ENCODE results near the gene SLCO3A1. TPM values are rescaled to one million over a fixed set of nuclear protein-coding genes. Genes with fewer than 3 reads are reported as not detected.

The SLCO3A1 gene
- total and polyA plus RNA-seq, 10 donors: 7.5 to 79.5 (median 40.7) TPM

DNA sequence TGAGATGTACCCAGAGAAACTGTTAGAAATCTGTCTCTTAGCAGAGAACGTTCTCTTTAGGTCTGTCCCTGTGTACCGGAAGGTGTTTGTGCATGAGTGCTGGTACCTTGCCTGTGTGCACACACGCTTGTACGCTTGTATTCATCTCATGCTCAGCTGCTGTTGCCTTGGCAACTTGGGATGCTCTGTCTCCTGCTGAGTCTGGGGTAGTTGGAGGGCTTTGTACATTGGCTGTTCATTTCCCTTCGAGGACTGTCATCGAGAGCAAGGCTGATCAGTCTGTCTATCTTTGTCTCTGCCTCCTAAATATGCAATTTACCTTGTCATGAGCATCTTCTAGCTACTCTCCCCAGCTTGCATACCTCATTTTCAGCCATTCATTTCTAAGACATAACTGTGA, 147.2 kb downstream of the SLCO3A1 start:
- Histone ChIP-seq H3K27me3 (replicated peaks in 1 of 7) (no peaks in the 10 kb centered on the region), H3K4me1 (peaks cover 0 to under 1% (median 0%) of the 10 kb centered on the region in 6 donors), H3K36me3 (no peaks in the 10 kb centered on the region), H3K27ac (no peak overlapping the region), H3K9me3 (no peaks in the 10 kb centered on the region), H3K4me3 (no peak overlapping the region)
- TF ChIP-seq, protein P1, sequence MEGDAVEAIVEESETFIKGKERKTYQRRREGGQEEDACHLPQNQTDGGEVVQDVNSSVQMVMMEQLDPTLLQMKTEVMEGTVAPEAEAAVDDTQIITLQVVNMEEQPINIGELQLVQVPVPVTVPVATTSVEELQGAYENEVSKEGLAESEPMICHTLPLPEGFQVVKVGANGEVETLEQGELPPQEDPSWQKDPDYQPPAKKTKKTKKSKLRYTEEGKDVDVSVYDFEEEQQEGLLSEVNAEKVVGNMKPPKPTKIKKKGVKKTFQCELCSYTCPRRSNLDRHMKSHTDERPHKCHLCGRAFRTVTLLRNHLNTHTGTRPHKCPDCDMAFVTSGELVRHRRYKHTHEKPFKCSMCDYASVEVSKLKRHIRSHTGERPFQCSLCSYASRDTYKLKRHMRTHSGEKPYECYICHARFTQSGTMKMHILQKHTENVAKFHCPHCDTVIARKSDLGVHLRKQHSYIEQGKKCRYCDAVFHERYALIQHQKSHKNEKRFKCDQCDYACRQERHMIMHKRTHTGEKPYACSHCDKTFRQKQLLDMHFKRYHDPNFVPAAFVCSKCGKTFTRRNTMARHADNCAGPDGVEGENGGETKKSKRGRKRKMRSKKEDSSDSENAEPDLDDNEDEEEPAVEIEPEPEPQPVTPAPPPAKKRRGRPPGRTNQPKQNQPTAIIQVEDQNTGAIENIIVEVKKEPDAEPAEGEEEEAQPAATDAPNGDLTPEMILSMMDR (IDR thresholded peaks at IDR 0.05 in 8 of 11, conservative IDR thresholded peaks at IDR 0.05 in 3 of 11): no peak
- TF ChIP-seq POLR2A (IDR thresholded peaks at IDR 0.05) (no peak), POLR2AphosphoS5 (IDR thresholded peaks at IDR 0.05) (no peak)
- 71 to 92% (median 75%) methylated on average over 6 of the region's 6 CpGs for WGBS, 5 donors
- intact Hi-C loops (cut with DNase I; ENCODE audit: low total_unique reads): no loop called here
- no peak for DNase-seq

DNA sequence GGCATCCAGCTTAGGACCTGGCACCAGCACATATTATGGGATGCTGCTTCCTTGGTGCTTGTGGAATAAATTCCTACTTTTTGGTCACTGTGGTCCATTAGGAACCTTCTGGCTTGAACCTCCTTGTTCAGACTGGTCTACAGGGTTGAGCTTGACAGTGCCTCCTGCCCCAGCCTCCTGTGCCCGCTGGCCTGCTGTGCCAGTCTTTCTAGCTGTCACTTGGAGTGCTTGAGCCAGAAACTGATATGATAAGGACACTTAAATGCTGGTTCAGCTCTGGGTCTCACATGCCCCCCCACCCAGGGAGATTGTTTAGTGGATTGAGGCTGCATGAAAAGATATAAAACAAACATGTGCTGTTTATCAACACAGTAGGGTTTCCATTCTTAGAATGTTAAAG, 147.8 kb downstream of the SLCO3A1 start:
- DNase-seq: no peak
- 86 to 100% (median 89%) methylated on average over 1 of the region's 1 CpG for WGBS, 5 donors
- Histone ChIP-seq H3K27ac (no peak overlapping the region), H3K9me3 (no peaks in the 10 kb centered on the region), H3K4me1 (peaks cover 0 to 6% (median 0%) of the 10 kb centered on the region in 6 donors), H3K27me3 (replicated peaks in 1 of 7) (no peaks in the 10 kb centered on the region), H3K4me3 (no peak overlapping the region), H3K36me3 (no peaks in the 10 kb centered on the region)
- TF ChIP-seq POLR2AphosphoS5 (IDR thresholded peaks at IDR 0.05): no peak
- TF ChIP-seq, protein P1 (IDR thresholded peaks at IDR 0.05 in 8 of 11, conservative IDR thresholded peaks at IDR 0.05 in 3 of 11): no peak
- TF ChIP-seq POLR2A (IDR thresholded peaks at IDR 0.05): no peak
- intact Hi-C loops (cut with DNase I; ENCODE audit: low total_unique reads): no loop called here

DNA sequence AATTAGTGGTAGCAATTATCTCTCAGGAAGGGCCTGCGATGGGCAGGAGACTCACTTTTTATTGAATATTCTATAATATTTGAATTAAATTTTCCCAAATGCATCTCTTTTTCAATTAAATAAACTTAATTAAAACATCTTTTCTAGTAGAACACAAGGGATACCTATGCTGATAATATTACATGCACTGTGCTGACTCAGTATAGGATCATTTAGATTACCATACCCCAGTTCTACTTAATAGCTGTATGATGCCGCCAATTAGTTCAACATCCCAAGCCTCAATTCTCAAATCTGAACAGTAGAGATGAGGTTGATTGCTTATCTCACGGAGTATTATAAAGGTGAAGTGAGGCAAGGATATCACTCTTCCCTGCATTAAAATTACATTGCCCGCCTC, 149.2 kb downstream of the SLCO3A1 start:
- Histone ChIP-seq H3K4me3 (no peak overlapping the region), H3K27me3 (replicated peaks in 1 of 7) (no peaks in the 10 kb centered on the region), H3K9me3 (no peaks in the 10 kb centered on the region), H3K27ac (no peak overlapping the region), H3K4me1 (peaks cover 0 to 16% (median 1%) of the 10 kb centered on the region in 6 donors), H3K36me3 (no peaks in the 10 kb centered on the region)
- WGBS, 5 donors: 89 to 99% (median 98%) methylated on average over 4 of the region's 4 CpGs
- DNase-seq: no peak
- intact Hi-C loops (cut with DNase I; ENCODE audit: low total_unique reads): no loop called here
- TF ChIP-seq POLR2A (IDR thresholded peaks at IDR 0.05) (no peak), POLR2AphosphoS5 (IDR thresholded peaks at IDR 0.05) (no peak)
- TF ChIP-seq, protein P1 (IDR thresholded peaks at IDR 0.05 in 8 of 11, conservative IDR thresholded peaks at IDR 0.05 in 3 of 11): no peak

DNA sequence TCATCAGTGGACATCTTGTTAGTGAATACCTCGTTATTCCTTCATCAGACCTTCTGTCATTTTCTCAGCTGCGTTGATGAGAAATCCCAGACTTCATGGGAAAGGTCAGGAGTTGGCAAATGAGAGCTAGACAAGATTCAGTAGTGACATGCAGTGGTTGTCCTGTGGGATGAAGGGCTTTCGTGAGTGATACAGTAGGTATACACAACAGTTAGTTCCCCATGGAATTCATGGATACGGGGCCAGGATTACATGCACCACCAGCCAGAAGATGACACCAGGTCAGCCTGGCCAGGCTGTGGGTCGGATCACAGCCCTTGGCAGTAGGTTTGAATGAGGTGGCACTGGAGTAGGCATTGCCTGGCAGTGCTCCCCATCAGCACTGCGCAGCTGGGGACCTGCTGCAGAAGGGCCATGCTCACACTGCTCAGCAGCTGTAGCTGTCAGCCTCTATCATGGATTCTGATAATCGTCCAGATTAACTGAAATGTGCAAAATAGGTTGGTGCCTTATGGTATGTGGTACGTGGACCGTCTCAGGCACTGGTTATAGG, 150.1 kb downstream of the SLCO3A1 start:
- intact Hi-C loops (cut with DNase I; ENCODE audit: low total_unique reads): no loop called here
- Histone ChIP-seq H3K27ac (no peak overlapping the region), H3K4me3 (no peak overlapping the region), H3K27me3 (replicated peaks in 1 of 7) (no peaks in the 10 kb centered on the region), H3K36me3 (no peaks in the 10 kb centered on the region), H3K4me1 (peaks cover 0 to 24% (median 6%) of the 10 kb centered on the region in 6 donors), H3K9me3 (no peaks in the 10 kb centered on the region)
- TF ChIP-seq POLR2A (IDR thresholded peaks at IDR 0.05) (no peak), POLR2AphosphoS5 (IDR thresholded peaks at IDR 0.05) (no peak)
- TF ChIP-seq, protein P1 (IDR thresholded peaks at IDR 0.05 in 8 of 11, conservative IDR thresholded peaks at IDR 0.05 in 3 of 11): no peak
- DNase-seq: no peak
- WGBS, 5 donors: 89 to 96% (median 90%) methylated on average over 8 to 9 of the region's 9 CpGs
